Gastroesophageal sphincter (tissue), 4 donors: Measurements from ENCODE around the gene CNTN5. TPM values are rescaled to one million over a fixed set of nuclear protein-coding genes. Genes with fewer than 3 reads are reported as not detected.

Experiments used
- ATAC-seq: fragments of 150-250 bp; one replicate; pipeline ENCODE4 v1.9.1; 2016; ENCODE audit warnings: mild to moderate bottlenecking, moderate library complexity
- H3K27ac ChIP-seq, 4 donors: fragments of 200-600 bp; sonication (generic) in 3 of 4; 1 replicate in 3 of 4; 2 replicates in 1 of 4; pipeline ENCODE4 v1.5.1; 2016 to 2019
- H3K27me3 ChIP-seq: fragments of 200-600 bp; sonication (generic); one replicate; pipeline ENCODE4 v1.5.1; 2019
- H3K36me3 ChIP-seq, 2 donors: fragments of 200-600 bp; sonication (generic); one replicate each; pipeline ENCODE4 v1.5.1; 2019; ENCODE audit warnings: control low read depth in 1 of 2
- H3K4me1 ChIP-seq, 3 donors: fragments of 200-600 bp; sonication (generic); 1 replicate in 2 of 3; 2 replicates in 1 of 3; pipeline ENCODE4 v1.5.1; 2016 to 2019; ENCODE audit warnings: control low read depth in 2 of 3
- H3K4me3 ChIP-seq, 2 donors: fragments of 200-600 bp; sonication (generic); one replicate each; pipeline ENCODE4 v1.5.1; 2019; ENCODE audit warnings: mild to moderate bottlenecking in 1 of 2, moderate library complexity in 1 of 2
- H3K9me3 ChIP-seq, 3 donors: fragments of 200-600 bp; sonication (generic); one replicate each; pipeline ENCODE4 v1.5.1; 2017 to 2019; ENCODE audit warnings: control low read depth in 2 of 3
- CTCF ChIP-seq, 4 experiments: fragments of 200-600 bp in 2 of 4; fragments of 450-650 bp in 2 of 4; sonication (generic) in 1 of 4; IDR thresholded peaks; one replicate each; pipeline ENCODE4 v1.5.1; 2017 to 2019; ENCODE audit warnings: antibody characterized with exemption in 4 of 4, mild to moderate bottlenecking in 2 of 4, moderate library complexity in 2 of 4
- EP300 ChIP-seq: sonication (generic); formaldehyde crosslinking; IDR thresholded peaks from one replicate; pipeline ENCODE4 v1.6.1; 2017; ENCODE audit warnings: antibody characterized with exemption, mild to moderate bottlenecking
- POLR2A ChIP-seq, 2 donors: fragments of 450-650 bp; IDR thresholded peaks; one replicate each; pipeline ENCODE4 v1.6.1; 2017; ENCODE audit warnings: antibody characterized with exemption in 2 of 2, mild to moderate bottlenecking in 2 of 2, moderate library complexity in 1 of 2
- POLR2AphosphoS5 ChIP-seq: sonication (generic); formaldehyde crosslinking; IDR thresholded peaks from one replicate; pipeline ENCODE4 v1.6.1; 2017; ENCODE audit warnings: antibody characterized with exemption
- WGBS, 2 donors: methylation state at CpG; one replicate each; pipeline ENCODE4 v1.1.5; 2018; ENCODE audit warnings: low coverage in 1 of 2; 5-methylcytosine and 5-hydroxymethylcytosine counted together
- total RNA-seq, 4 donors: library from RNA; depleted of rRNA; stranded (reverse); fragments of >200 nt; gene quantifications; one replicate each; pipeline ENCODE4 v1.1.0, GENCODE V29; 2016

CNTN5 gene
- total RNA-seq, 4 donors from 2014 or later, result 0.16 TPM; not detected in 3

- TF ChIP-seq POLR2AphosphoS5, result no peak
- TF ChIP-seq CTCF (IDR thresholded peaks at IDR 0.05), result no peak
- TF ChIP-seq POLR2A (IDR thresholded peaks at IDR 0.05), result no peak
- TF ChIP-seq EP300, result no peak
Measured at GRCh38 chr11:99135508-99135907, 114.8 kb downstream of the CNTN5 start.

GRCh38 chr11:99142237-99142636 is 121.5 kb downstream of the CNTN5 start:
- 61% methylated on average over 3 of the region's 4 CpGs; no CpG with 5 or more reads in 1 of the 2 donors for WGBS, 2 donors
- TF ChIP-seq POLR2A (IDR thresholded peaks at IDR 0.05), result no peak
- no peak for TF ChIP-seq EP300
- no peak for TF ChIP-seq POLR2AphosphoS5
- TF ChIP-seq CTCF (IDR thresholded peaks at IDR 0.05), result no peak
- no peak overlapping the region for H3K27ac ChIP-seq
- ATAC-seq, result no peak
- H3K4me3 ChIP-seq, result no peak overlapping the region
- no peaks in the 10 kb centered on the region for H3K4me1 ChIP-seq
- H3K36me3 ChIP-seq, result no peaks in the 10 kb centered on the region
- no peaks in the 10 kb centered on the region for H3K9me3 ChIP-seq
- H3K27me3 ChIP-seq, result no peaks in the 10 kb centered on the region

More at GRCh38 chr11:99135508-99135907, 114.8 kb downstream of the CNTN5 start:
- 96 to 100% methylated on average over 1 of the region's 1 CpG for WGBS, 2 donors
- Histone ChIP-seq H3K9me3 (no peaks in the 10 kb centered on the region), H3K27me3 (no peaks in the 10 kb centered on the region), H3K27ac (no peak overlapping the region), H3K36me3 (no peaks in the 10 kb centered on the region), H3K4me1 (no peaks in the 10 kb centered on the region), H3K4me3 (no peak overlapping the region)
- ATAC-seq, result no peak

- no peak for TF ChIP-seq EP300
- no peak for TF ChIP-seq CTCF (IDR thresholded peaks at IDR 0.05)
- no peak for TF ChIP-seq POLR2A (IDR thresholded peaks at IDR 0.05)
- no peak for TF ChIP-seq POLR2AphosphoS5
- H3K4me3 ChIP-seq, result no peak overlapping the region
Measured at GRCh38 chr11:99148352-99148751, 127.6 kb downstream of the CNTN5 start.

DNA sequence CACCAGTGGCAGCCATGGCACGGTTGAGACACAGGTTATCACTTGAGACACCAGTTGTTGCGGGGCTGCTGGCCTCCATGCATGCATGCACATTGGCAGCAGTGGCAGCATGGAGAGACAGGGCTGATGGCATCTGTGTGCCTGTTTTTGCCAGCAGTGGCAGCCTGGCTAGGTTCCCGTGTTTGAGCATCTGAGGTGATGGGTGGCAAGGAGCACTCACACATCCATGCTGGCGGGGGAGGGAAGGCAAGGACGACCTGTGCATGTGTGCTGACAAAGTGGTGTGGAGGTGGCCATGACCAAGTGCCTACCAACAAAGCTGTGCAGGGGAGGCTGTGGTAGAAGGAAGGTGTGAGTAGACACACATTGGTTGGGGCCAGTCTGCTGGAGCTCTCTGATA is 133.5 kb downstream of the CNTN5 start:
- no peak for ATAC-seq
- no peak overlapping the region for H3K4me3 ChIP-seq
- TF ChIP-seq POLR2AphosphoS5 (no peak), EP300 (no peak), CTCF (IDR thresholded peaks at IDR 0.05) (no peak), POLR2A (IDR thresholded peaks at IDR 0.05) (no peak)
- H3K4me1 ChIP-seq, result no peaks in the 10 kb centered on the region
- no peaks in the 10 kb centered on the region for H3K27me3 ChIP-seq
- 90 to 100% methylated on average over 1 to 2 of the region's 5 CpGs for WGBS, 2 donors
- H3K36me3 ChIP-seq, result no peaks in the 10 kb centered on the region
- H3K9me3 ChIP-seq, result no peaks in the 10 kb centered on the region
- H3K27ac ChIP-seq, result no peak overlapping the region

More at GRCh38 chr11:99148352-99148751, 127.6 kb downstream of the CNTN5 start:
- ATAC-seq, result no peak
- Histone ChIP-seq H3K27ac (no peak overlapping the region), H3K36me3 (no peaks in the 10 kb centered on the region), H3K4me1 (no peaks in the 10 kb centered on the region), H3K27me3 (no peaks in the 10 kb centered on the region), H3K9me3 (no peaks in the 10 kb centered on the region)

DNA sequence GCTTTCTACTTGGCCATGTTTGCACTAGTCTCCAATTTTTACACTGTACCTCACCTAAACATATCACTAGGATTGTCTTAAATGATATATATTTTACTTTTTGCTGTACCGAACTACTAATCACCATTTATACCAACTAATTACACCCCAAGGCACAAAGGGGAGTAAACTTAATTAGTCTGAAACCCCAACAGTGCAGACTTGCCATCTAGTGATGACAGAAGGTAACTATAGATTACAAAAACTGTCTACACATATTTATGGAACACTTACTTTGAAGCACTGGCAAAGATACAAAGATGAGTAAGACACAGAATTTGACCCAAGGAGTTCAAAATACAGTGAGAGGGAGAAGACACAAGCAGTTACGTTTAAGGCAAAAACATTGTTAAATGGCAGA is 139.7 kb downstream of the CNTN5 start:
- no peaks in the 10 kb centered on the region for H3K36me3 ChIP-seq
- WGBS, 2 donors, result 22 to 35% methylated on average over 1 to 2 of the region's 2 CpGs
- no peak overlapping the region for H3K27ac ChIP-seq
- TF ChIP-seq POLR2AphosphoS5 (no peak), POLR2A (IDR thresholded peaks at IDR 0.05) (no peak), EP300 (no peak), CTCF (IDR thresholded peaks at IDR 0.05) (no peak)
- ATAC-seq, result no peak
- H3K9me3 ChIP-seq, result no peaks in the 10 kb centered on the region
- H3K4me3 ChIP-seq, result no peak overlapping the region
- no peaks in the 10 kb centered on the region for H3K27me3 ChIP-seq
- H3K4me1 ChIP-seq, result no peaks in the 10 kb centered on the region
